ENCODE measurements around the gene POLA1. TPM values are rescaled to one million over a fixed set of nuclear protein-coding genes. Genes with fewer than 3 reads are reported as not detected.

POLA1 gene
- polyA plus RNA-seq, 1 donor: 10.4 TPM

Other genes starting within 250 kb of the POLA1 start
- 13.3 TPM for gene PDK3, start 228.6 kb upstream of the POLA1 start, polyA plus RNA-seq
- gene PCYT1B, start 46.6 kb upstream of the POLA1 start, polyA plus RNA-seq: 3.8 TPM